ENCODE data around the gene PXT1.

PXT1 gene

GRCh38 chr6:36343109-36343680, 99.5 kb downstream of the PXT1 start:
- DNase-seq, result no peak

- DNase-seq, result no peak
These were observed 101.8 kb downstream of the PXT1 start for GRCh38 chr6:36340618-36341454.

Measured in DMS79 (cell line).